DMS114 treated with DMSO at 0.1 percent for 48 hours (cell line): Measurements from ENCODE around the gene NKD1.

Experiments used
- DNase-seq: peaks from one replicate; lab custom pipeline; 2025; ENCODE audit not compliant: unreplicated experiment; lab: John Stamatoyannopoulos, UW

The NKD1 gene

DNA sequence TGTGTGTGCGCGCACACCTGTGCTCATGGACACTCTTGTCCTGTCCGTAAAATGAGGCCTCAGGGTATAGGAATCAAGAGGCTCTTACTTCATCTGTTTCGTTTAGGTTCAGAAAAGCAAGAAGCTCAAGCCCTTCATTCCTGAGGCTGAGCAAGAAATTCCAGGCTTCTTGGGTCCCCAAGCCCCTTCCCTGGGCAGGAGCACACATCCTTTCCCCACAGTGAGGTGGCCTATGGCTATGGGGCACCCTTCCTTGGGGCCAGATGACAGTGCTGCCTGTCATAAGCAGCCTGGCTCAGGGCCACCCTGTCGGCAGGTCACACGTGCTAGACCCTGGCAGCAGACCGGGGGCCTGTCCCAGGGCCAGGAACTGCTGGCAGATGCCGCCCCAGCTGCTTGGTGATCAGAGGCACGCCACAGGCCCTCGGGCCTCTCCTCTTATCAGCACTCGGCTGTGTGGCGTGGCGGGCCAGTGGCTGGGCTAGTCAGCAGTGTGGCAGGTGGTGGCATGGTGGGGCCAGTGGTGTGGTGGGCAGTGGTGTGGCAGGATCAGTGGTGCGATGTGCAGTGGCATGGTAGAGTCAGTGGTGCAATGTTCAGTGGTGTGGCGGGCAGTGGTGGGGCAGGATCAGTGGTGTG lies 50.2 kb downstream of the NKD1 start:
- no peak for DNase-seq

DNA sequence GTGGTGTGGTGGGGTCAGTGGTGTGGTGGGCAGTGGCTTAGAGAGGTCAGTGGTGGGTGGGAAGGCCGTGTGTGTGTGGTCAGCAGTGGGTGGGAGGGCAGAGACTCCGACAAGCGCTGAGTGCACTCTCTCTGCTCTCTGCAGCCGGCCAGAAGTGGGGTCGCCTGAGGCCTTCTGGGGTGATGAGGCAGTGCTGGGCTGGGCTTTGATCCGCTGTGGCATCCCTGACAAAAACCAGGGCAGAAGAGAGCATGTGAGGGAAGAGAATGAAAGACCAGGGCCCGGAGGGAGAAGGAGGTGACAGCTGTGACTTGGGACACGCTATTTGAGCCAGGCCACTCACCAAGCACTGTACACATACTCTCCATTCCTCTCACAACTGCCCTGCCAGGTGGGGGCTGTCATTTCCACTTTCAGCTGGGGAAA lies 50.8 kb downstream of the NKD1 start:
- no peak for DNase-seq

DNA sequence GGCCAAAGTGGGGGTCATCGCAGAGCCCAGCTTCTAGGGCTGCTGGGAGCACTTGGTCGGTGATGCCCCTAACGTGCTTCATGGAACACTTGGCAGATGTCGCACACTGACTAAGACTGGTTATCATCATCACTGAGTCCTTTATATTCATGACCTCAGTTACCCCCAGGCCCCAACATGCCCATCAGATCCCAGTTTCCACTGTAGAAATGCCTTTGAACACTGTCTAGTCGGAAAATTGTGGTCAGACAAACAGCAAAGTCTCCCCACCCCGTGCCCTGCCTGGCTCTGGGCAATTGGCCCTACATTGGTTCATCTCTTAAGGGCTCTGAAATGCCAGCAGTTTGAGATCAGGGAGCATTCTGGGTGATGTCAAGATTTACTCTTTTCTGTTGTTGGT lies 51.3 kb downstream of the NKD1 start:
- no peak for DNase-seq

DNA sequence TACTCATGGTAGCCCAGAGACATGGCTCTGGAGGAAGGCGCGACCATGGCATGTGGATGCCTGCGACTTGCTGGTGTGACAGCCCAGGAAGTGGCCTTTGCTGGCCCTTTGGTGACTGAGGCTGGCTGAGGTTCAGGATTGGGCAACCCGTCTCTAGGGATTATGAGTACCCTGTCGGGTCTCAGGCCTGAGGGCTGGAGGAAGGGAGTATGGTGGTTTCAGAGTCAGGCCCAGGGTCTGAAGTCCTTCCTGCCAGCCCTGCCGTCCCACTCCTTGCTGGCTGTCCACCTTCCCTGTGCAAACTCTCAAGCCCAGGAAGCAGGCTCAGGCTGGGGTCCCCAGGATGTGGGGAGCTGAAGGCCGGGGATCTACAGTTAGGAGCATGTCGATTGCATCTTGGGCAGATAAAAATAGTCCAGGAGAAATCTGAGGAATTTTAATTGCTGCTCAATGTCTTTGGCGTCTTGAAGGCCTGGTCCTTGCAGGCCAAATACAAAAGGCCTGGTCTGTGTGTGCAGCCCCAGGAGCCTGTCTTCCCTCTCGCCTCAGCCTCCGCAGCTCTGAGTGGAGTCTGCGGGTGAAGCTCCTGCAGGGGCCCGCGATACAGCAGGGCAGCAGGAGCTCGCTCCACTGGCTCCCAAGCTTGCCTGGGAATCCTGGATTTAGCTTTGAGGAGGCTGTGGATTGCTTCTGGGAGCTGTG lies 52.5 kb downstream of the NKD1 start:
- no peak for DNase-seq

DNA sequence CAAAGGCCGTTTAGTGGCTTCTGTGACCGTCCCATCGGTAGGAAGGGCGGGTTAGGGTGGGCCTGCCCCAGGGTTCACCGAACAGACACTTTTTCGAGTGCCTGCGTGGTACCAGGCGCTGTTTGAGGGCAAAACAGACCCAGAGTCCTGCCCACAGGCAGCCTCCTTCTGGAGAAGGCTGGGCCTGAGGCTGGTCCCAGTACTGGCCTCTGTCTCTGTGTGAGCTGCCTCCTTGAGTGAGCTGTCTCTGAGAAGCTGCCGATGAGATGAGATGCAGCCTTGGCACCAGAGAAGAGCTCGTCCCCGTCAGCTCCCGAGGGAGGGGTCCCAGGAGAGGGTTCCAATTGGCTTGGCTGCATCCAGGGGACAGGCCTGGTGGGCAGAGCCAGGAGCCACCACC lies 53.1 kb downstream of the NKD1 start:
- no peak for DNase-seq

DNA sequence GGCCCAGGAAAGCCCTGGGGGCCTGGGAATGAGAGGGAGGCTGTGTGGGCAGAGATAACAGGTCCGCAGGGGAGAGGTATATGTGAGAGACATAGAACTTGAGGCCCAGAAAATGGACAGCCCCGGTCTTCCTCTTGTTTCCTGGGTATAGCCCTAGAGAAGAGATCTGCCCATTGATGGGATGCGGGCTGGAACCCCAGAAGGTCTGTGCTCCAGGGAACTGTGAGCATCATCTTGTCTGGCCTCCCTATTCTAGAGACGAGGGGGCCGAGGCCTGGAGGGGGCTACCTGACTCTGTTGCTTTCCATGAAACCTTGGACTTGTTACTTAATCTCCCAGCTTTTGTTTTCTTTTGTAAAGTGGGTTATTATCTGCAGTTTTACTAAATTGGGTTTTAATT lies 53.9 kb downstream of the NKD1 start:
- no peak for DNase-seq

DNA sequence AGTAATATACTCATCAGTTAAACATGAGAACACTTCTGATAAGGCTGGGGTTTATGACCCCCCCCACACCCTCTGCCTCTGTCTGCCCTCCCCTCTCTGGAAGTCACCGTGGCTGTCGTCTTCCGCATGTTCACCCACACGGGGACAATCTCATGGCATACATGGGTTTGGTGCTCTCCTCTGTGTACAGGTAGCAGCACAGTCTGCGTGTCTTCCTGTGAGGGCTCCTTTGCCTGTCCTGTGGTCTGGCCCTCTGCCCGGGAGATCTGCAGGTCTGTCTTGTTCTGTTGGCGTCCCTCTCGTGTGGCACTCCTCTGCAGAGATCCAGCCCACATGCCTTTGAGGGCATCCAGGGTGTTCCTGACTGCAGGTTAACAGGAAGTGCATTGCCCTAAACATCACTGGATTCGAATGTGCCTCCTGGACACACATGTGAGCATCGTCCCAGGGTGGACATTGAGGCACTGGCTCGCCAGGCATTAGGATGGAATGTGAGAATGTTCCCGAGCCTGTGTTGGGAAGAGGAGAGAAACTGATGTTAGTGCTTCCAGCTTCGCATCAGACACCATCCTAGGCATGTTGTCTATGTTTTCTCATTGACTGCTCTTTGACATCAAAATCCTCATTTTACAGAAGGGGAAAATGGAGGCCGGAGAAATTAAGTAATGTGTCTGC lies 54.5 kb downstream of the NKD1 start:
- no peak for DNase-seq

DNA sequence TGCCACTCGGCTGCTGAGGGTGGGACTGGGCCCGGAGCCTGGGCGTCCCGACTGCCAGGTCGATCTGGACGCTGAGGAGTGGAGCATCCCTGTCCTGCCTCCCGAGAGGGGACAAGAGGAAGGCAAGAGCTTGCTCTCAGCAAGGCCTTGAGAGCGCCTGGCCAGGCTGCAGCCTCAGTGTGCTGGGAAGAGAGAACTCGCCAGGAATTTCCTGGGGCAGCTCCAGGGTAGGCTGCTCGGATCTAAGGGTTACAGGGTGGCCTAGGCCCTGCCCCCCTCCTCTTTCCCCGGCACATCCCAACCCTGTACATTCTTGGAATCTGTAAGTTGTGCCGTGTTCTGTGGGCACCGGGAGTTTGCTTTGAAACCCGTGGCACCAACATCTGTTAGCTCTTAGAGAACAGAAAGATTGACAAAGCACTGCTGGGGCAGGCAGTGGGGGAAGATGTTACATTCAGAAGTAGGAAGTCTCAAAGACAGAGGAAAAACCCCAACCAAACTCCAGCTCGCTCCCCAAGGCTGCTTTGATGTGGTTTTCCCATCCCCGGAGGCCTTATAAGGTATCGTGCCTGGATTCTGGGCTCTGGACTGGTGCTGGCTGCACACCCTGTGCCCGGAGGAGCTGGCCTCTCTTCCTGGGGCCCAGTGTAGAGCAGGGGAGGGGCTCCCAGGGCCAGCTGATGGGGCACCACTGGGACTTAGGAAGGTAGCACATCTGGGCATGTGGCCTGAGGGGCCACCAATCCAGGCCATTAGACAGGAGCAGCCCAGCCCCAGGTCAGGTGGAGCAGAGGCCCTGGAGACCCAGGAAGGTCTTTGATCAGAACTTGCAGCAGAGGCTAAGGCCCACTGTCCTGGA lies 55.2 kb downstream of the NKD1 start:
- DNase-seq = no peak

DNA sequence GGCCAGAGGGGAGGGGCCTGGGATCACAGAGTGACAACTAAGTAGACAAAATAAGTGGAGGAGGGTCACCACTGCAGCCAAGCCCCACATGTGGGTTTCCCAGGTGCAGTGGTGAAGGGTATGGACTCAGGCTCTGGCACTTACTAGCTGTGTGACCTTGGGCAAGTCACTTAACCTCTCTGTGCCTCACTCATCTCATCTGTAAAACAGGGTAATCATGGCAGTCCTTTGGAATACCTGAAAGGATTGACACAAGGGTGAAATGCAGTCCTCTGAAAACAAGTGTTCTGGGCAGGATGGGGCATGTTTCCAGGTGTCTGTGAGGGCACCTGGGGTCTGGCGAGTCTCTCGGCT lies 55.8 kb downstream of the NKD1 start:
- DNase-seq = no peak

DNA sequence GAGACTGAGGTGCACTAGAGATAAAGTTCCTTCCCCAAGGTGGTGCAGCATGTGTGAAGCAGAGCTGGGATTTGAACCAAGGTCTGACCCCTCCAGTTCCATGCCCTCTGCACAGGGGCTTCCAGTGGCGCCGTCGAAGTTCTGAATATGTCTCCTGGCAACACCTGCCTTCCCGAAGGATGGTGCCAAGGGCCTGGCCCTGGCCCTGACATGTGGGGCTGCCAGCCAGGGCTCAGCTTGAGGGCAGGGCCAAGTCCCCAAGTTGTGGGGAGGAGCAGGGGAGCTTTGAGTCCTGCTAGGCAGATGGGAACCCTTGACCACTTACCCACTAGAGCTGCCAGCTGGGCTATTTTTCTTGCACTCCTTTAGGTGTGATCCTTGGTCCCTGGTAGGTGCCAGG lies 56.4 kb downstream of the NKD1 start:
- DNase-seq = no peak

DNA sequence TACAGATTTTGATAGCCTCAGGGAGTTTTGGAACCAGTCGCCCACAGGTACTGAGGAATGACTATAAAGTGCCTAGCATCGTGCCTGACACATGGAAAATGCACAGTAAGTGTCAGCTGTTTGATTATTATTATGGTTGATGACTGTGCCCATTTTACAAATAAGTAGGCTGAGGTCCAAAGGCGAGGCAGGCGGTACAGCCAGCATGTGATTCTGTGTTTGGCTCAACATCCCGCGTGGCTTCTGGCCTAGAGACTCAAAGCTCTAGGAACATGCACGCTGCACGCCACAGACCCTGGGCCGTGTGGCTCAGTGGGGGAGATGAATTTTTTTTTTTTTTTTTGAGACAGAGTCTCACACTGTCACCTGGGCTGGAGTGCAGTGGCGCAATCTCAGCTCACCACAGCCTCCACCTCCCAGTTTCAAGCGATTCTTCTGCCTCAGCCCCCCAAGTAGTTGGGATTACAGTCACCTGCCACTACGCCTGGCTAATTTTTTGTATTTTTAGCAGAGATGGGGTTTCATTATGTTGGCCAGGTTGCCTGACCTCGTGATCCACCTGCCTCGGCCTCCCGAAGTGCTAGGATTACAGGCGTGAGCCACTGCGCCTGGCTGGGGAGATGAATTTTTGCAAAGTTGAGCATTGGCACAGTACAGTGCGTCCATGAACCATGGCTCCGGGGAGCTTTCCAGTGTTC lies 57.7 kb downstream of the NKD1 start:
- no peak for DNase-seq

DNA sequence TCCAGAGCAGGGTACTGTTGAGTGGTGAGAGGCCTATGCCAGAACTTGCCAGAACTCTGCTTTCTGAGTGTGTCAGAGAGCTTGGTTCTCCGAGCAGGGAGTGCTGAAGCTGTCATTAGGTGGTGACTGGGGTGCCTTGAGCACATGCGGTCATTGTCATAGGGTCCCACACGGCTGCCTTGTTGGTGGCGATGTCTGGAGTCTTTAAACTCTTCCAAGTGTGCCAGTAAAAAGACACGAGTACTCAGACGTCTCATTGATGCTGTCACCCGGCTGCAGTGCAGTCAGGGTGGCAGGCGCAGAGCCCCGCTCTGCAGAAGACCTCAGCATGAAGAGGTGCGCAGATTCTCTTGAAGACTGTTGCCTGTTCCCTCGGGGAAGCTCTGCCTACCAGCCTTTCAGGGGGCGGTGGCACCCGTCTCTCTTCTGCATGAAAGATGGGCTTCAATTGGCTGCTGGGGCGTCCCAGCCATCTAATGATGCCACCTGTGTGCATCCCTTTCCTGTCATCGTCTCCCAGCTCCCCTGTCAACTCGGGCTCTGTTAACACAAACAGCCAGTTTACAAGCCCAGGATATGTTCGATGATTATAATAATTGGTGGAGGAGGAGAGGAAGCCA lies 58.3 kb downstream of the NKD1 start:
- DNase-seq = no peak

DNA sequence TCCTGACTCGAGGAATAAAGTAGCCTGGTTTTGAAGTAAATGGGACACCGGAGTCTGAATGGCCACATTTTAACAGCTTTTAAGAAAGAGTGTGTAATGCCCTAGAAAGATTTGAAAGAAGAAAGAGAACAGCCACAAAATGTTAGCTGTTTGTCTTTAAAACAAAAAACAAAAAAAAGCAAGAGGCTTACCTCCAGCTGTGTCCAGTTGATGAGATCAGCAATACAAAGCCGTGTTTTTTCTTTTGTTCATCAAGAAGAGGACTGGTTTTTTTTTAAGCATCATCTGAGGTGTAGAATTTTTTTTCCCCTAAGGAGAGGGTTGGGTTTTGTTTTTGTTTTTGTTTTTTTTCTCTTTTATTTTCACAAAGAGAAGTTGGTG lies 58.8 kb downstream of the NKD1 start:
- no peak for DNase-seq

DNA sequence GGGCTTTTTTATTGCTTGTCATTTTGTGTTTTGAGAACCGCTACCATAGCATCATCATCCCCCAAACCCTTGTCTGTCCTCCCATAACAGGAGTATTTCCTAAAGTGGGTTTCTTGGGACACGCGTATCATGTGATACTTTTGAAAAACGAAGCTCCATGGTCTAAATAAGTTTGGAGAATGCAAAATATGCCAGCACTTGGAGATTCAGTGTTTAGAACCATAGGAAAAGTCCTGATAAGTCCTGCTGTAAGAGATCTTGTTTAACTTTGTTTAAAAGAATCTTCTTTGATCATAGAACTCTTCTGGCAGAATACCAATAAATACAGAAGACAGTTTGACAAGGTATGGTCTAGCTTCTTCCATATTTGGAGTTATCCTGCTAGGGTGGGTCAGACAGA lies 59.3 kb downstream of the NKD1 start:
- no peak for DNase-seq

DNA sequence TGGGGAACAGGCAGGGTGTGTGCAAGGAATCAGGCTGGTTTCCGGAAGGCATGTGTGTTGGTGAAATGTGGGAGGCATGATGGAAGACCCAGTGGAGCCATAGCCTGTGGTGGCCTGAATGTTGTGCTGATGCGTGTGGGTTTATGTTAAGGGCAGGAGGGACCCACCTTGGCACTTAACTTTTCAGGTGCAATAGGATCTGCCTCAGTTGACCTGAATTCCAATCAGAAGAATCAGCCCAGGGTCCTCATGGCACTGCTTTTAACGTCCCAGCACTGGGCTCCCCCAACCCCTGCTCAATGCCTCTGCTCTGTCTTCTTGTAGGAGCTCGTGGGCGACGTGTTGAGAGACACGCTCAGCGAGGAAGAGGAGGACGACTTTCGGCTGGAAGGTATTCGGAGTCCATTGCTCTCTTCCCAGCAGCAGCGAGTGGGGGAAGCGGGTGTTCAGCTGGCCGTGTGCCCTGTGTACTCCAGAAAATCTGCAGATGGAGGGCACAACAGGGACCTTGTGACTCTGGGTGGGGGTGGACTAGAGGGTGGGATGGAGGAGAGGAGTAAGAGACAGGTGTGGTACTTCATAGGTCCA lies 59.9 kb downstream of the NKD1 start:
- DNase-seq = no peak

DNA sequence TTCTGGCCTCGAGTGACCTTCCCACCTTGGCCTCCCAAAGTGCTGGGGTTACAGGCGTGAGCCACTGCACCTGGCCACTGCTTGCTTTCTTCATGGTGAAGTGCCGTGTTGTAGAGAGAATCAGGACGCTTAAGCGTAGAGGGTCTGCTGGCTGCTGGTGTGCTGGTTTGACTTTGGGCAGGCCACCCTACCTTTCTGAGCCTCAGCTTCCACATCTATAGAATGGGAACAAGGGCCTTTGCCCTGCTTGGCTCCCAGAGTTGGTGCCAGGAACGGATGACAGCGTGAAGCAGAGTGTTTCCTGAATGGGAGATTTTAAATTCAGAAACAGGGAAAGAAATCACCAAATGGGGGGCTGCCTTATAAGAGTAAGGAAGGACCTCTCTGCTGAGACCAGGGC lies 60.9 kb downstream of the NKD1 start:
- DNase-seq = no peak

DNA sequence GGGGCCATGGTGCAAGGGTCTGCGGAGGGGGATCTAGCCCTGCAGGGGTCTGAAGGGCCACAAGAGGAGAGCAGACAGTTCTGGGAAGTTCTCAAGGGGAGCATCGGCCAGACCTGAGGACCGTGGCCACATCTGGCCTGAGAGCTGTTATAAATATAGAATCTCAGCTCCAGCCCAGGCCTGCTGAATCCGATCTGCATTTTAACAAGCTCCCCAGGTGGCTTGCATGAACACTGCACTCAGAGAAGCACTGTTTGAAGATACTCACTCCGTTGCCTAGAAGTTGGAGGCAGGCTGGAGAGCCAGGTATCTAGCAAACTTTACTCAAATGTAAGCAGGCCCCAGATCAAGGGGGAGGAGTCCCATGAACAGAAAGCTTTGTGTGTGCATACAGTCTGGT lies 61.3 kb downstream of the NKD1 start:
- no peak for DNase-seq

DNA sequence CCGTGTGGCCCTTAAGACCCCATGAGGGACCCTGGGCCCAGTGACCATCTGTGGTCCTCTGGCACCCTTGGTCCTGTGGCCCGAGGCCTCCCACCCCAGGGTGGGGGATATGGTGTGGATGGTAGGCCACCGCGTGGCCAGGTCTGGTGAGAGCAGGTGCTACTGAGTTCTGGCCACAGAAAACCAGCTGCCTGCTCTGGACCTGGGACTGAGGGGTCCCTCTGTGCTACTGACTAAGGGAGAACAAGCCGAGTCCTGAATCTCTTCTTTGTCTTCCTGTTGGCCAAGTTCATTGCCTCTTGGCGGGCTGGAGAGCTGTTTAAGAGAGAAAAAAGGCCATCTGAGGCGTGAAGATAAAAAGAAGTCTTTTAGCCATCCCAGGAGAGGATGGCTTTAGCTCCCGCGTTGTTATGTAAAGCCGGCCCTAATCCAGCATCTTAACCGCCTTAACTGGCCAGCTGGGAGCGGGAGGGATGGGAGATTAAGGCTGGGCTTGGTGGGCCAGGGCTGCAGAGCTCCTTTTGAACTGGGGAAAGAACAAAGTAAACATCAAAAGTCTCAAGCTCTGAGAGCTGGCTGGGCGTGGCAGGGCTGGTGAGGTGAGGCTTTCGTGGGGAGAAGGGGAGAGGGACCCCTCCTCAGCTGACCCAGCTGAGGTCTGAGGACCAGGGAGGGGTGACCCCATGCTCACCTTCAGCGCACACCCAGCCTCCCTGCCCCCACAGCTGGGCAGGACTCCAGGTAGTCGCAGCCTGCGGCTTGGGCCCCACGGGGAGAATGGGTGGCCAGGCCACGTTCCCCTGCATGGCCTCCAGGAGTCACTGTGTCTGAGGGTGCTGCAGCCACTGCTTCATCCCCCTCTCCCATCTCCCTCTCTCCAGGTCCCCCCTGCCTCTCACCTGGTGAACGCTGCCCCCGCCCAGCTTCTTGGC lies 62.4 kb downstream of the NKD1 start:
- DNase-seq = no peak

DNA sequence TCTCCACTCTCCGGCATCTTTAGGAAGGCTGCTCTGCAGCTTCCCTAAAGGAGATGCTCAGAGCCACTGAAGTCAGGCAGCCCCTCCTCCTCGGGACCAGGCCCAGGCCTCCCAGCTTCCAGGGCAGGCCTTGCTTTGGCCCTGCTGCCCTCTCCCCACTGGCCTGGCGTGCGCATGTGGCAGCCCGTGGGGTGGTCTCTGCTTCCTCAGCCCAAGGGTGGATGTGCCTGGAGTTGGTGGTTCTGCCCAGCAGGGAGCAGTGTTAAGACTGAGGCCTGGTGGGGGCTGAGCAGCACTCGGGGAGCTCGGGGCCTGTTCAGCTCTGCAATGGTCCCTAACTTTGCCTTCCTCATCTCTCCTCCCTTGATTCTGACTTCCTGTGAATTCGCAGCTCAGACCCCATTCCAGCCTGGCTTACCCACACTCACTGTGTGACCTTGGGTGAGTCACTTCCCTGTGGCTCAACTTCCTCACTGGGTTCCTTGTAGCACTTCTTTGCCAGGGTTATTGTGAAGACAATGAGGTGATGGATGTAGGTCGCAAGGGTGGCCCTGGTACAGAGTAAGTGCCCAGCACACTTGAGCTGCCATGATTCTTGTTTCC lies 63.2 kb downstream of the NKD1 start:
- no peak for DNase-seq
